HG02571 (cell line): ENCODE measurements around the gene NRP1.
"Not testable (repeated sequence)": the region's sequence is repeated elsewhere in the genome, so short reads cannot be mapped to it uniquely, and the experiment has no call there.

Experiments
- ATAC-seq: cut with Tn5 transposase; IDR thresholded peaks from one replicate; pipeline ENCODE4 v1.9.1; 2021; ENCODE audit warnings: mild to moderate bottlenecking, moderate library complexity; ENCODE audit not compliant: unreplicated experiment

NRP1 gene

GRCh38 chr10:33325929-33326328, 8.5 kb downstream of the NRP1 start:
- no peak for ATAC-seq

- no peak for ATAC-seq
Measured at GRCh38 chr10:33323721-33324120, 10.7 kb downstream of the NRP1 start.

- ATAC-seq: no peak
Measured at GRCh38 chr10:33321516-33321915, 13.0 kb downstream of the NRP1 start.

- no peak for ATAC-seq
Measured at GRCh38 chr10:33320288-33320687, 14.2 kb downstream of the NRP1 start.

GRCh38 chr10:33315891-33316290, 18.6 kb downstream of the NRP1 start:
- ATAC-seq: no peak

GRCh38 chr10:33314811-33315561, 19.5 kb downstream of the NRP1 start:
- ATAC-seq: no peak

- no peak for ATAC-seq
Measured at GRCh38 chr10:33311640-33312039, 22.8 kb downstream of the NRP1 start.

GRCh38 chr10:33310853-33311252, 23.6 kb downstream of the NRP1 start:
- no peak for ATAC-seq

GRCh38 chr10:33309406-33309805, 25.1 kb downstream of the NRP1 start:
- ATAC-seq: no peak

- no peak for ATAC-seq
Measured at GRCh38 chr10:33307835-33308234, 26.6 kb downstream of the NRP1 start.

GRCh38 chr10:33306701-33307519, 27.6 kb downstream of the NRP1 start:
- no peak for ATAC-seq

GRCh38 chr10:33306126-33306525, 28.3 kb downstream of the NRP1 start:
- no peak for ATAC-seq

- ATAC-seq: no peak
Measured at GRCh38 chr10:33304423-33305225, 29.8 kb downstream of the NRP1 start.

- ATAC-seq: no peak
Measured at GRCh38 chr10:33303988-33304387, 30.5 kb downstream of the NRP1 start.

- no peak for ATAC-seq
Measured at GRCh38 chr10:33302208-33302829, 32.1 kb downstream of the NRP1 start.

GRCh38 chr10:33301097-33301789, 33.2 kb downstream of the NRP1 start:
- ATAC-seq: no peak

GRCh38 chr10:33300544-33300943, 33.9 kb downstream of the NRP1 start:
- ATAC-seq: not testable (repeated sequence)

- ATAC-seq: no peak
Measured at GRCh38 chr10:33298893-33299292, 35.6 kb downstream of the NRP1 start.

- ATAC-seq: no peak
Measured at GRCh38 chr10:33298110-33298509, 36.4 kb downstream of the NRP1 start.

GRCh38 chr10:33295851-33296250, 38.6 kb downstream of the NRP1 start:
- ATAC-seq: no peak
